ENCODE results near the gene CELF4.
A peak's percentile ranks its signal among the peaks of the same experiment; 100 is the strongest.

Gene CELF4

DNA sequence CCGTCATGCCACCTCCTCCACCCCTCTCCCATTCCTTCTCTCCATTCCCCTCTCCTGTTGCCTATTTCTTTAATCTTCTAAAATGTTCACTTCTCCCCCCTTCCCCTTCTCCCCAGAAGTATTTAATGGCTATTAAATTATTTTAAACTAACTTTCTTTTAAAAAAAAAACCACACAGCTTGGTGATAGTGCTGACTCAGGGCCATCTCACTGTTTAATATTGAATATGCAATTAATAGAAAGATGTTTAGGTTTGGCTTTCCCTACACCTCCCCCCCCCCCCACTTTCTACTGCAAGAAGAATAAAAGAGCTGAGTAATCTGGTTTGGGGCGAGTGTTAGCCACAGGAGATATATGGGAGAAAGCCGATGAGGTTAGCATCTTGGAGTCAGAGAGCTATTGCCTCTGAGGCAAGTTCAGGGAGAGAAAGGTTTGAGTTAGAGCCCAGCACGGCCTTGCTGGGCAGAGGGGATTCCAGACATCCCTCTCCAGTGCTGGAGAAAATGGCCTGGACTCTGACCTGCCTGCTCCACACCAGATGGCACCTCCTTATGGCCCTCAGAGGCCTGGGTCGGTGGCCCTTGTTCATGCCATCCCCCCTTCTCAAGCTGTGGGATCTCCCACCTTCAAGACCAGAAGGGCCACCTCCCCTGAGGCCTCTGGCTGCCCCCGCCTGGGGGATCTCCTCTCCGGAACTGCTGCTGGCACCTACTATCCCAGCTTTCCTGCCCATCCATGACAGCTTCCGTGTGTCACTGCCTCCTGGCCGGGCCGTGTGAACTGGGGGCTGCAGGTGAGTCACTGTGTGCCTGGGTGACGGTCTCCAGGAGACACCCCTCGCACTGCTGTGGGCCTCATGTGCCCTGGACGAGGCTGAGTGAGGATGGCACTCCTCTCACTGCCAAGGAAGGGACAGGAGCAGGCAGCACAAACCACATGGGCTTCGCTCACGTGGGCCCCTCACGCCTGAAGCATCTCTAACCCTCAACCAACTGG is 246.9 kb downstream of the CELF4 start:
- DNase-seq (ENCODE audit: low spot score): no peak

DNA sequence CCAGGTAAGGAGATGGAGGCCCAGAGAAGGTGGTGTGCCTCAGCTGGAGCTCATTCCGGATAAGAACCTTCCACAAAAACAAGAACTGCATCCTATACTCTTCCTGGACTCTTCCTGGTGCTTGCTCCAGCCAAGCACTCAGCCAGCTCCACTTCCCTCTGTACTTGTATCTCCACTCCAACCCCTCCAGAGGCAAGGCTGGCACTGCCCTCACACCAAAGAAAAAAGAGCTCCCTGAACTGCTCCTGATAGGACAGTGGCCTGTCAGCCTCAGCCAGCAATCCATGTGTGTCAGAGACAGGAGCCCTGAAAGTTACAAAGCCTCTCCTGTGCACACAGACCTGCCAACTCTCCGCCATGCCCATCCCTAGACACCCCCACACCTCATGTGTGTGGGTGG is 248.1 kb downstream of the CELF4 start:
- no peak for DNase-seq (ENCODE audit: low spot score)

DNA sequence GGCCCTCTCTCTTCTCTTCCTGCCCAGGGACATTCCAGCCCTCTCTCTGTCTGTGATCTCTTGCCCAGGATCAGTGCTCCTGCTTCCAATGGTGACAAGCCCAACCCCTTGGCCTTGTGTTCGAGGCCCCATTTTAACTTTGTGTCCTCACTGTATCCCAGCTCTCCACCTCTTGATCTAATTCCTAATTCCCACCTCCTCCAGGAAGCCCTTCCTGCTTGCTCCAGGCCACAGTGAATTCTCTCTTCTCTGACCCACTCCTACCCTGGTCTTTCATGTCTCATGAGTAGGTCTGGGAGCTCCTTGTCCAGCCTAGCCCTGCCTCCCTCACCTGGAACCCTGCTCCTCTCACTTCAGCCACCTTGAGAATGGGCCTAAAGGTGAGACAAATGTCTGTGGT is 249.1 kb downstream of the CELF4 start:
- no peak for DNase-seq (ENCODE audit: low spot score)

DNA sequence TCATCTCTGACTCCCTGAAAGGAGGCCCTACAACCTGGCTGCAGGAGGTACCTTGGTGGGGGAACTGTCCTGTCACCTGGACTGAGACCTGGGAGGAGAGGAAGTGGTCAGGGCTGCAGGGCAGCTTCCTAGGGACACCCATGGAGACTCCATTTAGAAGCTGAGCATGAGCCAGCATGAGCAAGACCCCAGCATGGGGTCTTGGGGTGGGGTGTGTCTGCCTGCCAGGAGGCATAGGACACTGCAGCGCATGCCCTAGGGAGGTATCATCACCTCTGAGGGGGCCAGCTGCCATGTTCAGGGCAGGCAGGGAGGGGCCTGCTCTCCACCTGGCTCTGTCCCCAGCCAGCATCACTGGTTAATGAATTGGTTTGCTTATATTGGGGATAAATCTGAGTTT is 249.7 kb downstream of the CELF4 start:
- DNase-seq (ENCODE audit: low spot score): no peak

DNA sequence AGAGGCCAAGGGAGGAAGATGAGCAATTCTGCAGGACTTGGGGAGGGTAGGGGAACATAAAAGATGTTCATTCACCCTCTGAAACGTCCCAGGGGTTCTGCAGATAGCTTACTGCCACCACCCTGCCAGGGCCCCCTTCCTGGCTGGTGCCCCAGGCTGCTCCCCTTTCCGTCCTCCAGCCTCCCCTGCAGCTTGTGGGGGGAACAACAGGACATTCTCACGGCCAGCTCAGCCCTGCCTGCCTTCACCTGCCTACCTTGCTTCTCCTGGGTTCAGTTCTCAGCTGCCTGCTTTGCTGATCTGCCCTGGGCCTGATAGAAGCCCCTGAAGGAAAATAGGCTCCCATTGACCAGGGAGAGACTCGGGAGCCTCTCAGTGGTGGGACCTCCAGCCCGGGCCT is 251.1 kb downstream of the CELF4 start:
- DNase-seq (ENCODE audit: low spot score): no peak

DNA sequence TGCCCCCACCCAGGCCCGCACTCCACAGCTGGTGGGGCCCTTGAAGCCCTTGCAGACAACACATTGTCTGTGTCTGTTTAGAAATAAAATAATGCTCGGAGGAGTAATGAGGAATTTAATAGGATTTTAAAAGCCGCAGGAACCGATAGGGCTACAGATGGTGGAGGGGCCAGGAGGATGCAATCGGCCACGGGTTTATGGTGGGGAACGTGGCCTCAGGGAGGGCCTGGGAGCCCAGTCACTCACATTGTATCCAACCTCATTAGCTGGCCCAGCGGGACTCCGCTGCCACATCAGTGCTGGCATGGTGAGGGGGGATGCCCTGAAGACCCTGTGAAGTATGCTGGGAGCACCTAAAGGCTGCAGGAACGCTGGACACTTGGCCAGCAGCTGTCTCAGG is 252.0 kb downstream of the CELF4 start:
- DNase-seq (ENCODE audit: low spot score): no peak

DNA sequence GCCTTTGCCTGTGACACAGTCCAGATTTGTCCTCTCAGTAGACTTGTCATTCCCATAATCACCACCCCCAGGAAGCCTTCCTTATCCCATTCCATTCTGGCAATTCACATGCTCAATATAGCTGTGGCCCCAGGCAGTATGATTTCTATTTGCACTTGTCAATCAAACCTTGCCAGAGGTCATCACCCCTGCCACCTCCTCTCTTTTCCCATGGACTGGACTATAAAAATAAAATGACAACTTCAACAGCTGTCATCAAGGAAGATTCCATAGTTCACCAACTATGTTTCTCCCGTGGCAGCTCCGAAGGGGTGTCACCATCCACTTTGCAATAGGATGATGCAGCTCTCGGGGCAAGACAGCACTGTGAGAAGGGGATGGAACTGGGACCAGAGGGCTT is 255.7 kb downstream of the CELF4 start:
- no peak for DNase-seq (ENCODE audit: low spot score)

DNA sequence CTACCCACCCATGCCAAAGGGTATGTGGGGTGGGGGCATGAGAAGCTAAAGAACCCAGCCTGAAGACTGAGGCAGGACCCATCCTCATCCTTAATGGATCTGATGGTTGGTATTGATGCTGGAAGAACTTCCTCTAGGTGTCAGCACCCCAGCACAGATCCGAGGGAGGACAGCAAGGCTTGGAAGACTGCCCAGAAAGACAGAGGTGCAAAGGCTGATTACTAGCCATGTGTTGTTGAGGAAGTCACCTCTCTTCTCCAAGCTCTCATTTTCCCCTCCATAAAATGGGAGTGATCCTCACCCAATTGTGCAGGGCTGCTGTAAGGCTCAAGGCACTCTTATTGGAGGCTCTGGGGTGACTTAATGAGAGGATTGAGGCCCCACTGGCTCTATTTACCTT is 256.5 kb downstream of the CELF4 start:
- DNase-seq (ENCODE audit: low spot score): no peak

DNA sequence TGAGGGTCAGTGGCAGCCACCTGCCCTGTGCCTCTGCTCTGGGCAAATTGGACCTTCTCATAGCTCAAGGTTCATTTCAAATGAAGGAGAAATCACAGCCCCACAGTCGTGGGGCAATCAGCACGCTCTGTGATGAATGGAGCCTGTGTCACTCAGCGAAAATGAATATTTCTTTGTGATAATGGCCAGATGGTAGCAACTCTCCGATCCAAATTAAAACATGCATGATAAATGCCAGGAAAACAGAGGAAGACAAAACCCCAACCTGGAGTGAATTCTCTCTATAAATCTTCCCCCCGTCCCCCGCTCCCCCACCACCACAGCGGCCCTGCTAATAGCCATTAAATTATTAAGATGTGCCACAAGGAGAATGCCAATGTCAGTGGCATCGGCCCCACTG is 258.4 kb downstream of the CELF4 start:
- no peak for DNase-seq (ENCODE audit: low spot score)

DNA sequence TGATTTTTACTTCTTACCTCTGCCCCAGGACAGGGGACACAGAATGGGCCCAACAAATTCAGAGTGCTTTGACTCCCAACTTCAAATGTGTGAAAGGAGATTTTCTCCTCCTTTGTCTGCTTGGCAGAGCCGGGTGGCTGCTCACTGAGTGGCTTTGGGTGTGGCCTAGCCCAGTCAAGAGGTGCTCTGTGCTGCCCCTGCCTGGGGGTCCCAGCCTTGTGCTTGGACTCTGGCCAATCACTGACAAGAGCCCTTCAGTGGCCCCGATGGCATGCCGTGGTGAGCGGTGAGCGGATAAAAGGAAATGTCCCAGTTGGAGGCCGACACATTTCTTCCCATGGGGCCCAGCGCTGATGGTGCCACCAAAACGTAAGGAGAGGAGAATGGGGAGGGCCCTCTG is 259.2 kb downstream of the CELF4 start:
- no peak for DNase-seq (ENCODE audit: low spot score)

DNA sequence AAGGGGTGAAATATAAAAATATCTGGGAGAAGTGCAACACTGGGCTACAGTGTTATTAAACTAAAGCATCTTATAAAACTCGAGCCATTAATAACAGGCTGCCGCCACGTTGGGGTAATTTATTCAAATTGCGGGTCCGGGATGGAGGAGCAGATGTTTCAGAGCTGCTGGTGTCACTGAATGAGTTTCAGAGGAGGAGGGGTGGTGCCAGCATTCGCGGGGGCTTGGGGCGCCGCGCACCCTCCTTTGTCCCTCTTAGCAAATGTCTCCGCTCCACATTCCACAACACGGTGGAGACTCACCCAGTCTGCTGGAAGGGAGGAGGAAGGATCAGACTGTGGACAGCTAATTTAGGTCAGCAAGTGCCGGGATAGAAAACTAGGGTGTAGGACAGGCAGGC is 260.5 kb downstream of the CELF4 start:
- no peak for DNase-seq (ENCODE audit: low spot score)

DNA sequence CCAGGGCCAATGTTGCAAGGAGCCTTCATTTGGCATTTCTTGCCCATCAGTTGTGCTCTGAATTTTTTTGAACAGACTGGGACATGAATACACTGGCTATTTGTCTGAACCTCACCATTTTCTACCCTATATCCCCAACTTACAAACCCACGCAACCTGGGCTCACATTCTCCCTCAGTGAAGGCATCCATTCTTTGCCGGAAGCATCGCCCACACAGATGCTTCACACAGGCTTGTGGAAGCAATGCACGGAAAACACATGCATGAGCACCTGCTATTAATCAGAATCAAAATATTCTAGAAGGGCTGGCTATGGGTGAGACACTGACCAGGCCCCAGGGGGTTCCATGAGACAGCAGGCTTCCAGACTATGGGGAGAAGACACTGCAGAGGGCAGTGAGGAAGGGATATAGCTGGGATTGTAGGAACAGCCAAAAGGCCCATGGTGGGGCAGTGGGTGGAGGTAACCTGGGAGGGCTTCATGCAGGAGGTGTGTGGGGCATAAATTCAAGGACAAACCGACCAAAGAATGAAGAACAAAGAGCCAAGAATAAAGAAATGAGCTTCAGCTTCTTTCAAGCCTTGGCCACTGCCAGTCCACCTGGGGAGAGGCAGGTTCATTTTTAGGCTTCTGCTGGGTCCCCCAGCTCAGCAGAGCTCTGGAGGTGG is 261.5 kb downstream of the CELF4 start:
- no peak for DNase-seq (ENCODE audit: low spot score)

DNA sequence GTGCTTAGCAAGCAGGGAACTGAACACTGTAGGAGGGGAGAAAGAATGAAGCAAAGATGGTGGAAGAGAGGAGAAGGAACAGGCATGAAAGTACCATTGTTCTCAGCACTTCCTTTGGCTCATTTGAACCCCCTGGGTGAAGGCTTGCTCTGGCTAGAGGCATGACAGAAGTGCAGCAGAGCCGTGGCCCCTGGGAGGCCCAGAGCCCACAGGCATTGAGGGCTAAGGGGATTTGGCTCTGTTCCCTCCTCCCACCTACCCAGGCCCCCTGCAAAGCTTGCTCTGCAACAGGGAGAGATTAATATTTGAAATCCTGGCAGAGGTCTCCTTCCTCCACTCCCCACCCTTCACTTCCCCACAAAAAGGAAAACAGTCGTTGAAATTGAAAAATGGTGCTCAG is 262.6 kb downstream of the CELF4 start:
- no peak for DNase-seq (ENCODE audit: low spot score)

DNA sequence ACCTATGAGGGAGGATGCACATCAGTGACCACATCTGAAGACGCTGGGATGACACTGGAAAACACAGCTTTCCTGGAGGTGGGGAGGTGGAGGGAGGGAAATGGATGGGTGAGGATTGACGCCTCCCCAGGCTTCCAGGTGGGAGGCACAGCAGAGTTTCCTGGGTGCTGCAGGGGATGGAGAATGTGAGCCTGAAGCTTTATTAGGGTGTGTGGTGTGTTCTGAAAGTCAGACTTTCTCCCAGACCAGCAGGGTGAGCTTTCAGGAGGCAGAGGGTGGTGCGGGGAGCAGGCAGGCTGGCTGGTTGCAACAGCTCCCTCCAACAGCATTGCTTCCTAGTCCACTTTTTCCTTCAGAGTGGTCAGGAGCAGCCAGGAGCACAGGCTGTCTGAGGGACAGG is 263.1 kb downstream of the CELF4 start:
- no peak for DNase-seq (ENCODE audit: low spot score)

DNA sequence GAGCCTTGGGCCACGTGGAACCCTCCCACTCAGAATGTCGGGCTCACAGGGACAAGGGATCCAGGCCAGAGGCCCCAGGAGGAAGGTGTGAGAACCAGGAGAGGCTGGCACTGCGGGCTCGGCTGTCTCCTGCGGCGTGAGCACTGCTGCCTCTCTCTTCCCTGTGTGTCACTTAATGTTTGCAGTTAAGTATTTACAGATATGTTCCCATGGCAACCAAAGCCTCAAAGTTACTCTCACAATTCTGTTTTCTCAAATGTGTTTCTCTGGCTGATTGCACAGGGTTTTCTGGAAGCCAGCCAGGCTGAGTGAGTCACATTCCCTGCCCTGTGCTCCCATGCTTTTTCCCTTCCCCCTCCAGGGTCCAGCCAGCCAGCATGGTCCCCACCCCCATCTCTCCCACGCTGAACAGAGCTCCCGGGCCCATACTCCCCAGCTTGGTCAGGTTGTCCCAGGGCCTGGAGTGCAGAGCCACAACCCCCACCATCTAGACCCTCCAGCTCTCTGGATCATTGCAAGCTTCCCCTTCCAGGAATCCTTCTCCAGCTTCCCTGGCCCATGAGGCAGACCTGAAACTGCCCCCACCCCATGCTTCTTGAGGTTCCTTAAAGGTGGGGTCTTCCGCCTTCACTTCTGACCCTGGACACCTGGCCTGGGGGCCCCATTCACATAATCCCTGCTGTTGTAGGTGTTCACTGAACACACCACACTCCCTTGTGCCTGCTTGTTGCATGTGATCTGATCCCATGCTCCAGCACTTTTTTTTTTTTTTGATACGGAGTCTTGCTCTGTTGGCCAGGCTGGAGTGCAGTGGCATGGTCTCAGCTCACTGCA is 265.9 kb downstream of the CELF4 start:
- DNase-seq (ENCODE audit: low spot score): peak; percentile 89

DNA sequence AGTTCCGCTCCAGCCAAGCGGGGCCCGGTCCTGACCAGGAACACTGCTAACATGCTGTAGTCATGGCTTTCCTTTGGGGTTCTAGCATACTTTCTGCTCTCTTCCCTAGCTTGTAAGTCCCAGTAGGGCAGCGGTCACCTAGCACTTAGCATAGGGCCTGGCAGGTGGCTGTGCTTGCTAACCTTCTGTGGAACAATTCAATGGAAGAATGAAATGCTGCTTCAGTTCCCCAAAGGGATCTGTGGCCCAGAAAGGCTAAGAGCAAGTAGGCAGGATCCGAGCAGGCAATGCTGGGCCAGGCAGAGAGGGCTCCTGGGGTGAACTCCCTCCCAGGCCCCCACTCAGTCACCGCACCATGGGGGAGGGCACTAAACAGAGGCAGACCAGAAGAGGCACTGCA is 266.8 kb downstream of the CELF4 start:
- DNase-seq (ENCODE audit: low spot score): no peak

DNA sequence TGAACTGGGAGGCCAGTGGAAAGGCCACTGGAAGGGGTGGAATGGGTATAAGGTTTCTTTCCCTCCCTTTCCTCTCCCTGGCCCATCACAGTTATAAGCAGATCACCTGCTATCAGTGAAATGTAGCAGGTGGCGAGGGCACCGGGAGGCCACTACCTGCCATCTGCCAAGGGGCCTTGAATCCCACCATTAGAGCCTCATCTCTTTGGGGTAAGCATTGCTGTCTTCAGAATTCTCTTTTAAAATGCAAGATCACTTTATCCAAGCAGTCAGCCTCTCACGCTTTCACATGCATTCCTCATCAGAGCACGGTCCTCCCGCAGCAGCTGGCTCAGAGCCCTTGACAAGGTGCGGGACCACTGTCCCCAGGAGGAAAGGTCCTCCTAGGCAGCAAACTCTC is 268.5 kb downstream of the CELF4 start:
- no peak for DNase-seq (ENCODE audit: low spot score)

DNA sequence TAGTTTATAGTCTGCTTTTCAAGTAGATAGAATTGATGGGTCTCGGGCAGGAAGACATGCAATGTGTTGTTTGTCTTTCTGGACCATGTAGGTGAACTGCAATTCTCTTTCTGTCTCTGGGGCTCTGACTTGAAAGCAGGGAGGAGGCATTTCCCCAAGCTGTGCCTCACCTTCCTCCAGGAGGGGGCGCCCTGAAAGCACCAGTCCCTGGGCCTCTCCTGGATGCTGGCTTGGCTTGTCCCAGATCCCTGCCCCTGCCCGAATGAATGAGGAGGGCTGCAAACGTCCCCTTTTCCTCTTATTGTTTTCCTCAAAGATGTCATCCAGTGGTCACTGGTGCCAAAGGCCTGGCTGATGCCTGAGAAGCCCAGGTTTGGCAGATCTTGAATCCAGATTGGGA is 270.6 kb downstream of the CELF4 start:
- DNase-seq (ENCODE audit: low spot score): no peak

DNA sequence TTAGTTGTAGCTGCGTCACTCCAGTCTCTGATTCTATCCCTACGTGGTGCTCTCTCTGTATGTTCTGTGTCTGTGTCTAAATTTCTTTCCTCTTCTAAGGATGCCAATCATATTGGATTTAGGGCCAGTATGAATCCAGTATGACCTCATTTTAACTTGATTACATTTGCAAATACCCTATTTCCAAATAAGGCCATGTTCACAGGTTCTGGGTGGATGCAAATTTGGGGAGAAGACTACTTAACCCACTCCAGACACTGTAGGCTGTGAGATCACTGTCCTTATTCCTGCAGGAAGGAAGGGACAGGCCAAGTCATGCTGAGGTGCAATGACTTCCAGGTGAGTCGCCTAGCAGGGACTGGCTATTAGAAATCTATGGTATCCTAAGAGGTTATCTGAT is 272.2 kb downstream of the CELF4 start:
- DNase-seq (ENCODE audit: low spot score): no peak

DNA sequence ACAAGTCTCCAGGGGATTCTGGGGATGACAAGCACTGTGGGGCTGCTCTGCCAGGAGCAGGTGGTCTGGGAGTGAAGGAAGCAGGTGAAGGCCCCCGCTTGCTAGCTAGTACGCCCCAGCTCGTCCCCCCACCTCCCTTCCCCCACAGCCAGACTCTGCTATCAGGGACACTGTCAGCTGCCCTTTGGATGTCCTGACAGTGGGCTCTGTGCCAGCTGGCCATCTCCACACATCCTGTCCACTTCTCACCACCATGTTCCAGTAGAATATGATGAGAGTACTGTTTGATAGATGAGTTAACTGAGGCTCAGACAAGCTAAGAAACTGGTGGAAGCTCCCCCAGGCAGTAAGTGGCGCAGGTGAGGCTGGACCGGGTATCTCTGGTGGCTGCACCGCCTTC is 276.2 kb downstream of the CELF4 start:
- no peak for DNase-seq (ENCODE audit: low spot score)

DNA sequence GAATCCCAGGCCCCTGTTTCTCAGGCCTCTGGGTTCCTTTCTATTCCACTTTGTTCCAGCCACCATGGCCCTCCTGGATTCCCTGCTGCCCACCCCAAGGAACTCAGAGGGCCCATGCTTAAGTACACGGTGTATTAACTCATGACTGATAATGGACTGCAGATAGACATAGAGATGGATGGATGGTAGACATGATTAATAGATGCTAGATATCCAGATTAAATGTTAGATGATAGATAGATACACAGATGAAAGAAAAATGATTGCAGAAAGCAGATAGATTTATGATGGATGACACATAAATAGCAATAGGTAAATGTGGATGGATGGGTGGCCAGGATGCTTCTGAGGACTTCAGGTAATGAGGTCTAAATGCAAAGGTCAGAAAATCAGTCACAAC is 278.0 kb downstream of the CELF4 start:
- DNase-seq (ENCODE audit: low spot score): no peak

DNA sequence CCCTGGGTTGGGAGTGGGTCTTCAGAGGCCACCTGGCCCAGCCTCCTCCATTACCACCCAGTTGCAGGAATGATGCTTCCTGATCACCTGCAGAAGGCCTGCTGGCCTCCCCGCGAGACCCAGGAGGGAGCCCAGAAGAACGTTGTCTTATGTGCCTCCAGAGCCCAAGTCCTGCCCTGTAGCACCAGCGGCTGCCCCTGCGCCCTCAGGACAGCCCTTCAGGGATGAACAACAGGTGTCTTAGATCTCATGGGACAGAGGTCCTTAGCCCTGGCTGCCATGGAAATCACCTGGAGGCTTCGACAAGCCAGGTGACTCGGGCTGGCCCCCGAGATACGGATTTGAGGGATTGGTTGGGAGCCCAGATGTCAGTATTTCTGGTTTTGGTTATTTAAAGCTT is 278.8 kb downstream of the CELF4 start:
- no peak for DNase-seq (ENCODE audit: low spot score)

DNA sequence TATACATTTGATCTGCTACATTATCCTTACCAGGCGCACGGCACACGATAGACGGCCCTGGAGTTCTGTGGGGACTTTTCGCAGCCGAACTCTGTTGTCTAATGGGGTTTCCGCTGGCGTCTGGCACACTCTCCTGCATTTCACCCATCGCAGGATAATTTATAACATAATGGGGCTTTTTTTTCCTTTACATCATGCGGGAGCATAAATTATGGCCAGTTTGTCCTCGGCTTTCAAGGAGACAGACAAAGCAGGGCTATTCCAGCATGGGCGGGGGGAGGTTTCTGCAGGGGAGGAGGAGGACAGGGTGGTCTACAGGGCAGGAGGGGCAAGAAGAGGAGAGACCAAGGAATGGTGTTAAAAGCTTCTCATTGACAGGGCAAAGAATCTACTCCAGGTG is 279.8 kb downstream of the CELF4 start:
- no peak for DNase-seq (ENCODE audit: low spot score)

All from GM03348 (cell line).